ENCODE results near the gene NUBPL.

NUBPL gene

DNA sequence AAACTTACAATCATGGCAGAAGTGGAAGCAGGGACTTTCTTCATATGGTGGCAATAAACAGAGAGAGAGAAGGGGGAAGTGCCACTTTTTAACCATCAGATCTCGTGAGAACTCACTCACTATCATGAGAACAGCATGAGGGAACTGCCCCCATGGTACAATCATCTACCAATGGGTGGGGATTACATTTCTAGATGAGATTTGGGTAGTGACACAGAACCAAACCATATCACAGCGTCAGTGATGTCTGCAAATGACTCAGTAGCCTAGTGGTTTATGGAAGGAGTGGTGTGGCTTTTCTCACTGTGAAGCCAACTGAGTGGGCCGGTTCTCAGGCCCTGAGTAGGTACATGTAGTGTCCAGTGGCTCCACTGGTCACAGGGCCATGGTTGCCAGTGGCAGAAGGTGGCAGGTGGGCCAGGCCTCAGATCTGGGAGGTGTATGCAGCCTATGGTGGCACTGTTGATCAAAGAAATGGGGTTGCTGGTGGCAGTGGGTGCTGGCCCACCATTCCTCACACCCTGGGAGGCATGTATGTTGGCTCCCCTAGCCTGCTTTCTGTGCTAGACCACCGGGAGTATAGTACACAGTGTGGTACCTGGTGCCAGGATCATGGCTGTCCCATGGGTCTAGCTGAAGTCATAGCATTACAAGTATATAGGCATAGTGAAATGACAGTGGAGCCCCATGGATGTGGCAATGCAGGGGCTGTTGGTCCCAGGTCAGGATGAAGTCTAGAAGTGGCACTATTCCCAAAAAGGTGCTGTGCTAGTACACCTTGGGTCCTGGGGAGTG is 191.9 kb downstream of the NUBPL start:
- TF ChIP-seq CTCF (conservative IDR thresholded peaks at IDR 0.05; ENCODE audit: low read depth, low read length) = no peak

DNA sequence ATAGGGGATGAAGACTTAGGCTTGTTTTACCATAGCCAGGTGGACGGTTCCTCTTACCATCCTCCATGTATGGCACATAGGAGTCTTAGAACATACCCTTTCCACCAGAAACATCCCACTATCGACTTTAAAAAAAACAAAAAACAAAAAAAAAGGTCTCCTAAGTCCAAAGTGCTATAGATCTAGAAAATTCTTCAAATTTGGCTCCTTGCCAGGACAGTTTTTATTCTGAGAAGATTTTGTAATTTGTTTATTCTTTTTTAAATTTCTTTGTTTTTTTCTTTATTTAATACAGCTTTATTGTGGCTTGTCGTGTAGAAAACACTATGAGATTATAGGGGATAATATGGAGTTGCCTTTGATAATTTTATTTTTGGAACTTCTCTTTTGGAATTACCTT is 197.7 kb downstream of the NUBPL start:
- no peak for DNase-seq (ENCODE audit: low read depth)
- H3K4me3 ChIP-seq (ENCODE audit: low read length) = no peak overlapping the region
- TF ChIP-seq CTCF (conservative IDR thresholded peaks at IDR 0.05; ENCODE audit: low read depth, low read length) = no peak

More for the DNA sequence above, 191.9 kb downstream of the NUBPL start:
- no peak overlapping the region for H3K4me3 ChIP-seq (ENCODE audit: low read length)
- DNase-seq (ENCODE audit: low read depth) = no peak

DNA sequence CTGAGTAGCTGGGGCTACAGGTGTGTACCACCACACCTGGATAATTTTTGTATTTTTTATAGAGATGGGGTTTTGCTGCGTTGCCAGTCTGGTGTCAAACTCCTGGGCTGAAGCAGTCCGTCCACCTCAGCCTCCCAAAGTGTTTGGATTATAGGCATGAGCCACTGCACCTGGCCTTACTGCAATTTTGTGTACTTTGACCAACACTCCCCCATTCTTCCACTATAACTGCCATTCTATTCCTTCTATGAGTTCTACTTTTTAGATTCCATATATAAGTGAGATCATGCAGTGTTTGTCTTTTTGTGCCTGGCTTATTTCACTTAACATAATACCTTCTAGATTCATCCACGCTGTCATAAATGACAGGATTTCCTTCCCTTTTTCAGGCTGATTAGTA is 199.1 kb downstream of the NUBPL start:
- no peak overlapping the region for H3K4me3 ChIP-seq (ENCODE audit: low read length)
- TF ChIP-seq CTCF (conservative IDR thresholded peaks at IDR 0.05; ENCODE audit: low read depth, low read length) = no peak
- no peak for DNase-seq (ENCODE audit: low read depth)

GRCh38 chr14:31761325-31761724 is 200.1 kb downstream of the NUBPL start:
- no peak overlapping the region for H3K4me3 ChIP-seq (ENCODE audit: low read length)
- no peak for TF ChIP-seq CTCF (conservative IDR thresholded peaks at IDR 0.05; ENCODE audit: low read depth, low read length)
- DNase-seq (ENCODE audit: low read depth) = no peak

DNA sequence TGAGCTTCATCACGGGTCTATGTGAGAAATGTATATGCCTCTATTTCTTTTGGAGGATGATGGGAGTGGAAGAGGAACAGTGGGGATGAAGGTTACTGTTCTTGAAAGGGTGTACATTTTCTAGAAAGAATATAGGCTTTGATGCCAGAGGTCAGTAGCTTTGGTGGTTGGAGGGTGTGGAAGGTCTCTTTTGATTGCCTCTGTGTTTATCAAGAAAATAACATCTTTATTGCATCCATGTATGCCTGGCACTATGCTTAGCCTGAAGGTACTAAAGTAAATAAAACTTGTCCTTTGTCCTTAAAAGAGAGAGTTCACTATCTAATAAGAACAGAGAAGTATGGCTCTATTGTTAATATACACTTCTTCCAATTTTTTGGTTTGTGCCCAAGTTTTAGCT is 201.8 kb downstream of the NUBPL start:
- H3K4me3 ChIP-seq (ENCODE audit: low read length) = no peak overlapping the region
- no peak for DNase-seq (ENCODE audit: low read depth)
- no peak for TF ChIP-seq CTCF (conservative IDR thresholded peaks at IDR 0.05; ENCODE audit: low read depth, low read length)

GRCh38 chr14:31766315-31766892 is 205.2 kb downstream of the NUBPL start:
- TF ChIP-seq CTCF (conservative IDR thresholded peaks at IDR 0.05; ENCODE audit: low read depth, low read length) = no peak
- H3K4me3 ChIP-seq (ENCODE audit: low read length) = no peak overlapping the region
- no peak for DNase-seq (ENCODE audit: low read depth)

GRCh38 chr14:31768355-31768754 is 207.2 kb downstream of the NUBPL start:
- no peak overlapping the region for H3K4me3 ChIP-seq (ENCODE audit: low read length)
- DNase-seq (ENCODE audit: low read depth) = no peak
- TF ChIP-seq CTCF (conservative IDR thresholded peaks at IDR 0.05; ENCODE audit: low read depth, low read length) = no peak
